Measurements from ENCODE around the gene KCTD16.

KCTD16 gene

DNA sequence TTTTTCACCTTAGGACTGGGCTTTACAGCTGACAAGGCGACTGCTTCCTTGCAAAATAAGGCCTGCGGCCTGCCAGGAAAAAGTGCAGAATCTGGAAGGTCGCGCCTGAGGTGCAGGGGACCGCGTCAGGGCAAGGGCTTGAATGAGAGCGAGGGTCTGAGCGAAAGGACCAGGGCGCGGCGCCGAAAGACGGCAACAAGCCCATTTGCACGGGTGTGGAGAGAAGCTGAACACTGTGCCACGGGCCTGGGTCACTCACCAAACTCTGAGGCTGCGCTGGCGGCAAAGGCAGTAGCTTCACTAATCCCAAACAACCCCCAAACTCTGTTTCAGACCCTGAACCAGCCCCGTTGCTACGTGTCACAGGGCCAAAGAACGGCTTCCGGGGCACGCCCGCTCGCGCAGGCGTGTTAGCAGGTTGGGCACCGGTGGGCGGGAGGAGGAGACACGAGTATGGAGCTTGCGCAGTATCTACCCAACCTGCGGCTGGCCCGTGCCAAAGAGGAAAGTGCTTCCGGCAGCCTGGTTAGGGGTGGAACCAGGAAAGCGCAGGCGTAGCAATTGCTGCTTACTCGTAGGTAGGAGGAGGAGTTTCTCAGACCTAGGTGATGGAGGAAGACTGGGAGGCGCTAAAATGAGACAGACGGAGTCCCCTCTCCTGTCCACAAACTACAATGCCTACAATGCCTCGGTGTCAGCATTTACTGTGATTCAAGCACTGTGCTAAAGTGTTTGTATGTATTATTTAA, at the start of gene KCTD16, which contains the start of gene YIPF5:
Gene KCTD16, plus strand, starts transcription at position 598 of the 749 bp plus-strand sequence.
Gene YIPF5, minus strand, starts transcription at position 384 of the 749 bp plus-strand sequence. CDS start 704 bp downstream, outside the sequence.
- Histone ChIP-seq H3K9ac (ENCODE audit: low read depth, low read length) (peak within 1 kb of the TSS; percentile 93), H3K36me3 (ENCODE audit: insufficient read depth, low read depth, low read length) (peaks cover 27% of the 10 kb centered on the region), H3K27me3 (ENCODE audit: insufficient read depth, low read length) (no peaks in the 10 kb centered on the region), H3K4me3 (ENCODE audit: low read length) (peak within 1 kb of the TSS; percentile 99), H3K4me1 (ENCODE audit: insufficient read depth, low read length) (peaks cover 9% of the 10 kb centered on the region), H3K9me3 (ENCODE audit: insufficient read depth, low read depth, low read length) (no peaks in the 10 kb centered on the region), H3K27ac (ENCODE audit: low read length) (peak within 1 kb of the TSS; percentile 48)

GRCh38 chr5:144121577-144121976, 49.1 kb upstream of the KCTD16 start:
- Histone ChIP-seq H3K27me3 (ENCODE audit: insufficient read depth, low read length) (no peaks in the 10 kb centered on the region), H3K4me1 (ENCODE audit: insufficient read depth, low read length) (peaks cover 8% of the 10 kb centered on the region; the same call in 1 of the 2 replicates), H3K36me3 (ENCODE audit: insufficient read depth, low read depth, low read length) (no peaks in the 10 kb centered on the region), H3K9ac (ENCODE audit: low read depth, low read length) (no peak overlapping the region), H3K4me3 (ENCODE audit: low read length) (no peak overlapping the region), H3K27ac (ENCODE audit: low read length) (no peak overlapping the region), H3K9me3 (ENCODE audit: insufficient read depth, low read depth, low read length) (no peaks in the 10 kb centered on the region)

DNA sequence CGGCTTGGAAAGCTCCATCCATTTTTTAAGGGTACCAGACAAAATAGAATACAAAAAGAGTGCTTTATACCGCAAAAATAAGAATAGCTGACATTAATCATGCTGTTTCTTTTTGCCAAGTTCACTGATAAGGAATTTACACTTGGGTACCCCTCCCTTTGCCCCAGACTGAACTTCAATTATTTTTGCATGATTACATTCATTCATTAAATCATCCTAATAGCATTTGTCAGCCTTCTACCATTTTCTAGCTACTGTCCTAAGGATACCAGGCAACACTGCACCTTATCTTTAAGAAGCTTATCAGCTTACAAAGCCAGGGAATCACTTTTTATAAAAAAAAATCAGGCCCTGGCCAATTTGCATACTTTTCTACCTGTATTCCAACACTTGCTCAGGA, 48.6 kb upstream of the KCTD16 start:
- no peaks in the 10 kb centered on the region for H3K27me3 ChIP-seq (ENCODE audit: insufficient read depth, low read length)
- no peaks in the 10 kb centered on the region for H3K36me3 ChIP-seq (ENCODE audit: insufficient read depth, low read depth, low read length)
- no peaks in the 10 kb centered on the region for H3K9me3 ChIP-seq (ENCODE audit: insufficient read depth, low read depth, low read length)
- H3K9ac ChIP-seq (ENCODE audit: low read depth, low read length), result no peak overlapping the region
- no peak overlapping the region for H3K4me3 ChIP-seq (ENCODE audit: low read length)
- H3K27ac ChIP-seq (ENCODE audit: low read length), result no peak overlapping the region
- H3K4me1 ChIP-seq (ENCODE audit: insufficient read depth, low read length), result peaks cover 8% of the 10 kb centered on the region; the same call in 1 of the 2 replicates

GRCh38 chr5:144122641-144123040, 48.0 kb upstream of the KCTD16 start:
- peaks cover 8% of the 10 kb centered on the region; the same call in 1 of the 2 replicates for H3K4me1 ChIP-seq (ENCODE audit: insufficient read depth, low read length)

GRCh38 chr5:144125163-144125726, 45.4 kb upstream of the KCTD16 start:
- Histone ChIP-seq H3K27me3 (ENCODE audit: insufficient read depth, low read length) (no peaks in the 10 kb centered on the region), H3K27ac (ENCODE audit: low read length) (no peak overlapping the region), H3K4me3 (ENCODE audit: low read length) (no peak overlapping the region), H3K4me1 (ENCODE audit: insufficient read depth, low read length) (peaks cover 8% of the 10 kb centered on the region; the same call in 1 of the 2 replicates), H3K9ac (ENCODE audit: low read depth, low read length) (no peak overlapping the region), H3K9me3 (ENCODE audit: insufficient read depth, low read depth, low read length) (no peaks in the 10 kb centered on the region), H3K36me3 (ENCODE audit: insufficient read depth, low read depth, low read length) (no peaks in the 10 kb centered on the region)

More at GRCh38 chr5:144122641-144123040, 48.0 kb upstream of the KCTD16 start:
- H3K4me3 ChIP-seq (ENCODE audit: low read length), result no peak overlapping the region
- H3K9ac ChIP-seq (ENCODE audit: low read depth, low read length), result no peak overlapping the region
- H3K27me3 ChIP-seq (ENCODE audit: insufficient read depth, low read length), result no peaks in the 10 kb centered on the region
- H3K36me3 ChIP-seq (ENCODE audit: insufficient read depth, low read depth, low read length), result no peaks in the 10 kb centered on the region
- no peak overlapping the region for H3K27ac ChIP-seq (ENCODE audit: low read length)
- no peaks in the 10 kb centered on the region for H3K9me3 ChIP-seq (ENCODE audit: insufficient read depth, low read depth, low read length)

DNA sequence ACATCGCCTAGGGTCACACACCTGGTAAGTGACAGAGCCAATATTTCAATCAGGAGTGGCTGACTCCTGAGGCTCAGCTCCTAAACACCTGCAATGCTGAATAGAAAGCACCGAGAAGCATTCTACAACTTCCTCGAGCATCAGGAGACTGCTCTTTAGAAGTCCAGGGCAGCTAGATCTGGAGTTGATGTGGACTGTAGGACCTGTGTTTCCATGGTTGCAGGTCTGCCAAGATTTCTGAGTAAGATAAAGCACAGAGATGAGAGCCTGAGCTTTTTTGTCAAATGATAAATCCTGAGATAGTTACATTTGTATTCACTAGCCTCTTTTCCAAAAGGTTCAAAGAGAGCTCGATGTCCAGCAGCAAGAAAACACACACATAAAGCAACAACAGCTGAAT, 44.0 kb upstream of the KCTD16 start:
- Histone ChIP-seq H3K4me3 (ENCODE audit: low read length) (no peak overlapping the region), H3K9ac (ENCODE audit: low read depth, low read length) (no peak overlapping the region), H3K27ac (ENCODE audit: low read length) (no peak overlapping the region), H3K36me3 (ENCODE audit: insufficient read depth, low read depth, low read length) (no peaks in the 10 kb centered on the region), H3K4me1 (ENCODE audit: insufficient read depth, low read length) (peaks cover 8% of the 10 kb centered on the region; the same call in 1 of the 2 replicates), H3K27me3 (ENCODE audit: insufficient read depth, low read length) (no peaks in the 10 kb centered on the region), H3K9me3 (ENCODE audit: insufficient read depth, low read depth, low read length) (no peaks in the 10 kb centered on the region)

GRCh38 chr5:144128844-144129243, 41.8 kb upstream of the KCTD16 start:
- Histone ChIP-seq H3K9ac (ENCODE audit: low read depth, low read length) (no peak overlapping the region), H3K36me3 (ENCODE audit: insufficient read depth, low read depth, low read length) (no peaks in the 10 kb centered on the region), H3K27ac (ENCODE audit: low read length) (no peak overlapping the region), H3K4me3 (ENCODE audit: low read length) (no peak overlapping the region), H3K27me3 (ENCODE audit: insufficient read depth, low read length) (no peaks in the 10 kb centered on the region), H3K9me3 (ENCODE audit: insufficient read depth, low read depth, low read length) (no peaks in the 10 kb centered on the region), H3K4me1 (ENCODE audit: insufficient read depth, low read length) (peaks cover 8% of the 10 kb centered on the region; the same call in 1 of the 2 replicates)

- Histone ChIP-seq H3K4me1 (ENCODE audit: insufficient read depth, low read length) (peaks cover 1% of the 10 kb centered on the region; the same call in 1 of the 2 replicates), H3K9ac (ENCODE audit: low read depth, low read length) (no peak overlapping the region)
These were observed 40.4 kb upstream of the KCTD16 start for GRCh38 chr5:144130306-144130705.

GRCh38 chr5:144131261-144131660, 39.4 kb upstream of the KCTD16 start:
- H3K4me1 ChIP-seq (ENCODE audit: insufficient read depth, low read length), result no peaks in the 10 kb centered on the region
- no peaks in the 10 kb centered on the region for H3K9me3 ChIP-seq (ENCODE audit: insufficient read depth, low read depth, low read length)
- no peaks in the 10 kb centered on the region for H3K27me3 ChIP-seq (ENCODE audit: insufficient read depth, low read length)
- no peak overlapping the region for H3K9ac ChIP-seq (ENCODE audit: low read depth, low read length)
- no peaks in the 10 kb centered on the region for H3K36me3 ChIP-seq (ENCODE audit: insufficient read depth, low read depth, low read length)
- no peak overlapping the region for H3K4me3 ChIP-seq (ENCODE audit: low read length)
- H3K27ac ChIP-seq (ENCODE audit: low read length), result no peak overlapping the region

More at GRCh38 chr5:144130306-144130705, 40.4 kb upstream of the KCTD16 start:
- no peaks in the 10 kb centered on the region for H3K9me3 ChIP-seq (ENCODE audit: insufficient read depth, low read depth, low read length)
- no peaks in the 10 kb centered on the region for H3K27me3 ChIP-seq (ENCODE audit: insufficient read depth, low read length)
- H3K27ac ChIP-seq (ENCODE audit: low read length), result no peak overlapping the region
- no peaks in the 10 kb centered on the region for H3K36me3 ChIP-seq (ENCODE audit: insufficient read depth, low read depth, low read length)
- H3K4me3 ChIP-seq (ENCODE audit: low read length), result no peak overlapping the region

DNA sequence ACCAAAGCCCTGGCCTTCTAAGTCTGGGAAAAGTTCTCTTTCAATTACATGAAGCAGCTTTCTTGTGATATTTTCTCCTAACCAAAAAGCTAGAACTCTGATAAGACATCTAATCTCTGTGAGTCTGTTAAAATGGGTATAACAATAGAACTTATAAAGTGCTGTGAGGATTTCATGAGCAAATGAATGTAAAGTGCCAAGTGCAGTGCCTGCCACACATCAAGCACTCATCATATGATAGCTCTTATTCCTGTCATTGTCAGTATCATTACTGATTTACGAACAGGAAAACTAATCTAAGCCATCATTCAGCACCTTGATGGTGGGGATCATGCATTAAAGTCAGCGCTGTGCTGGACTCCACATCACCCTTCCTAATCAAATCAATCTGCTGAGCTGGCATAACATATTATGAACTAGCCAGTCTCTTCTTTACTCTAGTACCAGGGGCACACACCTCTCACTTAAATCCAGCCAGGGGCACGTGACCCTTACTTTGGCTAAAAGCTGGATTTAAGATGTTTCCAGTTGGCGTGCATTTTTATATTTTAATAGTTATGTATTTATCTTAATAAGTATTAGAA, 37.5 kb upstream of the KCTD16 start:
- Histone ChIP-seq H3K36me3 (ENCODE audit: insufficient read depth, low read depth, low read length) (no peaks in the 10 kb centered on the region), H3K4me3 (ENCODE audit: low read length) (no peak overlapping the region), H3K9ac (ENCODE audit: low read depth, low read length) (no peak overlapping the region), H3K4me1 (ENCODE audit: insufficient read depth, low read length) (no peaks in the 10 kb centered on the region), H3K27me3 (ENCODE audit: insufficient read depth, low read length) (no peaks in the 10 kb centered on the region), H3K27ac (ENCODE audit: low read length) (no peak overlapping the region), H3K9me3 (ENCODE audit: insufficient read depth, low read depth, low read length) (no peaks in the 10 kb centered on the region)

GRCh38 chr5:144134194-144134826, 36.4 kb upstream of the KCTD16 start:
- H3K27me3 ChIP-seq (ENCODE audit: insufficient read depth, low read length), result no peaks in the 10 kb centered on the region
- no peaks in the 10 kb centered on the region for H3K36me3 ChIP-seq (ENCODE audit: insufficient read depth, low read depth, low read length)
- no peak overlapping the region for H3K27ac ChIP-seq (ENCODE audit: low read length)
- no peaks in the 10 kb centered on the region for H3K9me3 ChIP-seq (ENCODE audit: insufficient read depth, low read depth, low read length)
- no peak overlapping the region for H3K4me3 ChIP-seq (ENCODE audit: low read length)
- no peaks in the 10 kb centered on the region for H3K4me1 ChIP-seq (ENCODE audit: insufficient read depth, low read length)
- H3K9ac ChIP-seq (ENCODE audit: low read depth, low read length), result no peak overlapping the region
